GM12878 (cell line): ENCODE measurements around the gene SIN3B. TPM values are rescaled to one million over a fixed set of nuclear protein-coding genes. Genes with fewer than 3 reads are reported as not detected.

Experiments used
- CBX3 ChIP-seq: fragments of 200-600 bp; sonication (generic); IDR thresholded peaks from 2 replicates; pipeline ENCODE4 v1.6.1; 2016; ENCODE audit warnings: low read depth, borderline replicate concordance
- CUX1 ChIP-seq: IDR thresholded peaks from 2 replicates; pipeline ENCODE4 v1.6.1; 2012; ENCODE audit warnings: improper control_type of control experiment, low read depth, low read length; ENCODE audit not compliant: insufficient replicate concordance
- EZH2 ChIP-seq: IDR thresholded peaks from 2 replicates; pipeline ENCODE4 v1.6.1; 2012; ENCODE audit warnings: low read depth, mild to moderate bottlenecking, control low read depth, inconsistent platforms, low read length, borderline replicate concordance; ENCODE audit not compliant: control insufficient read depth
- HCFC1 ChIP-seq: fragments of 150-350 bp; IDR thresholded peaks from 2 replicates; pipeline ENCODE4 v1.6.1; 2014; ENCODE audit warnings: low read length
- NFIC ChIP-seq: IDR thresholded peaks from 2 replicates; pipeline ENCODE4 v1.6.1; 2012; ENCODE audit warnings: low read depth, mild to moderate bottlenecking, inconsistent platforms, low read length, moderate library complexity
- NFYB ChIP-seq: IDR thresholded peaks from 2 replicates; pipeline ENCODE4 v1.6.1; 2011; ENCODE audit warnings: low read depth, mild to moderate bottlenecking, low read length, improper control_type of control experiment, moderate library complexity; ENCODE audit not compliant: insufficient read depth
- POU2F2 ChIP-seq: IDR thresholded peaks from 3 replicates; pipeline ENCODE4 v1.6.1; 2011; ENCODE audit warnings: low read depth, mild to moderate bottlenecking, low read length, borderline replicate concordance
- SREBF1 ChIP-seq: IDR thresholded peaks from 2 replicates; pipeline ENCODE4 v1.6.1; 2012; ENCODE audit warnings: mild to moderate bottlenecking, low read length
- polyA plus RNA-seq, 11 experiments: library from polyadenylated mRNA; depleted of rRNA in 4 of 11; unstranded in 6 of 11; stranded (reverse) in 5 of 11; fragments of >200 nt; fragmentation: Nextera tagmentation in 4 of 11; fragmentation: Illumina TruSeq in 1 of 11; extraction: Ambion mirVana in 4 of 11; extraction: Trizol in 1 of 11; gene quantifications; 1 replicate in 1 of 11; 2 replicates in 10 of 11; pipeline versions ENCODE4 v1.2.1 to v1.2.3, GENCODE V29; 2011 to 2016; ENCODE audit warnings: inconsistent platforms in 2 of 11, missing spikeins in 2 of 11, low read depth in 1 of 11
- total RNA-seq, 4 experiments: library from RNA; depleted of rRNA in 3 of 4; stranded (reverse); fragments of >200 nt in 3 of 4; fragmentation: Illumina TruSeq in 1 of 4; extraction: Trizol in 1 of 4; gene quantifications; 2 replicates each; pipeline versions ENCODE4 v1.2.1 to v1.2.3, GENCODE V29; 2013 to 2021

The SIN3B gene
- total and polyA plus RNA-seq, 10 of the 15 experiments (the other 5 are each of a cell fraction or from before 2014, with no cell fraction given): 0.68 to 34.5 (median 15.8) TPM

GRCh38 chr19:16892436-16892835 is 63.2 kb downstream of the SIN3B start (continued):
- TF ChIP-seq CUX1 (no peak), NFIC (no peak), NFYB (no peak), CBX3 (no peak), POU2F2 (no peak), EZH2 (no peak), HCFC1 (no peak), SREBF1 (no peak)
- TF ChIP-seq, all 136 proteins: peak for 0
